Astrocyte of the spinal cord (primary cell): Measurements from ENCODE around the gene CCDC93.

Source experiments
- DNase-seq: peaks from one replicate; pipeline ENCODE4 v3.0.0; 2011; ENCODE audit warnings: low read depth, low spot score
- H3K4me3 ChIP-seq: 2 replicates; pipeline ENCODE4 v1.5.1; 2011; ENCODE audit warnings: low read depth, mild to moderate bottlenecking, low read length, moderate library complexity
- CTCF ChIP-seq: IDR thresholded peaks from 2 replicates; pipeline ENCODE4 v1.5.1; 2012; ENCODE audit warnings: low read depth, mild to moderate bottlenecking, low read length, inconsistent platforms
- in situ Hi-C: cut with HindIII; loops from 2 replicates; pipeline ENCODE4 v1.10.0; 2017; ENCODE audit warnings: low sequenced_read_pairs

The CCDC93 gene

DNA sequence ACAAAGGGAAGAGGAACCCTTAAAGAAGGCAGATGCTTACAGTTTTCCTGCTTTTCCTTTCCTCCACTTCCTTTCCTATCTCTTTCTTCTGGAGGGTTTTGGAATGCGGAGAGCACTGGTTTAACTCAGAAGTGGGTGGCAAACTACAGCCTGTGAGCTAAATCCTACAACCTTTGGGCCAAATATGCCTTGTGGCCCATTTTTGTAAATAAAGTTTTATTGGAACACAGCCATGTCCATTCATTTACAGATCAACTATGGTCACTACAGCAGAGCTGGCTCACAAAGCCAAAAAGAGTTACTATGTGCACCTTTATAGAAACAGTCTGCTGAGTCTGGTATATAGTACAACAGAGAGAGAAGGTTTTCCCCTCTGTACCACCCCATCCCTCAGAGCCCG is 69.1 kb downstream of the CCDC93 start:
- no peak for DNase-seq
- H3K4me3 ChIP-seq: no peak overlapping the region
- TF ChIP-seq CTCF: no peak
- in situ Hi-C loops: no loop called here

DNA sequence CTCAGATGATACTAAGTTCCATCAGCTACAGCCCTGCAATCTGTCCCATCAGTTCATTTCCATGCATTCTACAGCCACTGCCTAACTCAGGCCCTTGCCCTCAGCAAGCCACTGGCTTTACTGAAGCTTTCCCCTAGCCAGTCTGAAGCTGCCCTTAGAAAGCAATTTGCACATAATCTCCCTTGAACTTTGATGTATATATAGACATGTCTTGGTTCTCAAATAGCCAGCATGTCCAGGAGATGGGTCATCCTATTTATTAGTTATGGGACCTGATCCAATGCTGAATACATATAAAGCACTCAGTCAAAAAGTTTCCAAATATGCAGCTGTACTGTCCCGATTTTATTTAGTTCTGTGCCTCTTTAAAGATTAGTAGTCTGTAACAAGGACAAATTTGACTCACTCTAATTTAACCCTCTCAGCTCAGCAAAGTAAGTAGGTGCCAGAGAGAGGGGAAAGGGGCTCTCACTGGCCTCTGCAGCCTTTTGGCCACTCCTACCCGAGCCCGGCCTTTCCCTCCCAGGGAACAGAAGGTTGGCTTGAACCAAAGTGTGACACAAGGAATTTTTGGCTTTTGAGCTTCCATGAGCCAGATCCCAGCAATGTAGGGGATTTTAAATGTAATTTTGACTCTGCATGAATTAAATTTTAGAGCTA is 70.7 kb downstream of the CCDC93 start:
- no peak for TF ChIP-seq CTCF
- no peak overlapping the region for H3K4me3 ChIP-seq
- DNase-seq: no peak
- in situ Hi-C loops: no loop called here

DNA sequence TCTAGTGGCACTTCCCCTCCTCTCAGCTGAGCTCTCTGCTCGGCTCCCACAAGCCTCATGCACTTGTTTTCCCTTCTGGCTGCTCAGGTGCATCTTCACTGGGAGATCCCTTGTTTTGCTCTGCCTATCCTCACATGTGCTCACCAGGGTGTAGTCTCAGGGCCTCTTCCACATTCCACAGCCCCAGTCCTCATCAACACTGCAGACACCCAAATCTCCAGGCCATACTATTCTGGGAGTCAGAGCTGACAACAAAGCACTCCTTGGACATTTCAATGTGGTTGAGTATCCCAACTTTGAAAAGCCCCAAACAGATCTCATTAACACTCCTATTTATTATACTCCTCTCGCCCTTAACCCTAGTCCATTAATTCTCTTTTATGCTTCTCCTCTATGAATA is 71.3 kb downstream of the CCDC93 start:
- DNase-seq: no peak
- no peak overlapping the region for H3K4me3 ChIP-seq
- TF ChIP-seq CTCF: no peak
- in situ Hi-C loops: no loop called here

- in situ Hi-C loops: no loop called here
- H3K4me3 ChIP-seq: no peak overlapping the region
- no peak for DNase-seq
- TF ChIP-seq CTCF: no peak
These were observed 72.2 kb downstream of the CCDC93 start for GRCh38 chr2:117941693-117942092.

GRCh38 chr2:117940436-117940835 is 73.4 kb downstream of the CCDC93 start:
- no peak for TF ChIP-seq CTCF
- DNase-seq: no peak
- in situ Hi-C loops: no loop called here
- no peak overlapping the region for H3K4me3 ChIP-seq

DNA sequence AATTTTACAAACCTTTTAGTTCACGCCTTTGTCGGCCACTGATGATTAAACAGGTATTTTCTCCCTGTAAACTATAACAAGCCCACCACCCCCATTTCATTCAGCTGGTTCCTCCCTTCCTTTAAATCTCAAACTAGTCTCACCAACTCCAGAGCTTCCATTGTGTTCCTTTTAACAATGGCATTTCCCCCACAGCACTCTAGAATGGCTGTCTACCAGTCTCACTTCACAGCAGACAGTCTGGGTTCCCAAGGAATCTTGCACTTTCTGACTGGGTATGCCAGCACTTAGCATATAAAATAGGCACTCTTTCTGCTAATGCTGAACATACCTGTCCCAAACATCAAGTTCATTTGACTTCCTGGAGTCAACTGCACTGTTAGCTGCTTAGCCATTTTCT is 75.3 kb downstream of the CCDC93 start:
- no peak for TF ChIP-seq CTCF
- DNase-seq: no peak
- in situ Hi-C loops: no loop called here

More for the DNA sequence above, 75.3 kb downstream of the CCDC93 start:
- H3K4me3 ChIP-seq: no peak overlapping the region
